ENCODE results near the gene MARF1.

- TF ChIP-seq TAF1 (IDR thresholded peaks at IDR 0.05; ENCODE audit: low read depth, low read length) (no peak), POLR2A (IDR thresholded peaks at IDR 0.05; ENCODE audit: low read depth, low read length) (no peak)
Observed at GRCh38 chr16:15682105-15682570, 39.2 kb upstream of the MARF1 start.

Measured in GM12891 (cell line).